Tibial artery (tissue), 4 donors: ENCODE results near the gene CCNH.
A peak's percentile ranks its signal among the peaks of the same experiment; 100 is the strongest.

Experiments used
- DNase-seq, 2 donors: peaks; one replicate each; pipeline ENCODE4 v3.0.0-alpha.2; 2019
- H3K27ac ChIP-seq, 2 donors: fragments of 200-600 bp; sonication (generic) in 1 of 2; 1 replicate in 1 of 2; 2 replicates in 1 of 2; pipeline ENCODE4 v1.5.1; 2018 to 2019; ENCODE audit warnings: mild to moderate bottlenecking in 1 of 2
- H3K27me3 ChIP-seq, 2 donors: fragments of 200-600 bp; sonication (generic) in 1 of 2; one replicate each; pipeline versions ENCODE4 v1.5.1 to v1.6.0; 2016 to 2019
- H3K36me3 ChIP-seq, 3 donors: fragments of 200-600 bp; sonication (generic) in 2 of 3; one replicate each; pipeline ENCODE4 v1.5.1; 2016 to 2019; ENCODE audit warnings: mild to moderate bottlenecking in 2 of 3
- H3K4me1 ChIP-seq, 4 donors: fragments of 200-600 bp; sonication (generic) in 2 of 4; 1 replicate in 3 of 4; 2 replicates in 1 of 4; pipeline ENCODE4 v1.5.1; 2016 to 2019
- H3K4me3 ChIP-seq, 2 donors: fragments of 200-600 bp; sonication (generic) in 1 of 2; 1 replicate in 1 of 2; 2 replicates in 1 of 2; pipeline ENCODE4 v1.5.1; 2018 to 2019; ENCODE audit warnings: mild to moderate bottlenecking in 2 of 2
- H3K9me3 ChIP-seq, 3 donors: fragments of 200-600 bp; sonication (generic) in 1 of 3; one replicate each; pipeline ENCODE4 v1.5.1; 2016 to 2019
- intact Hi-C: fragments of 100-400 bp; cut with DNase I; formaldehyde crosslinking; loops from one replicate; pipeline ENCODE4 v1.15.0; 2023; ENCODE audit warnings: low total_unique reads
- TF ChIP-seq, protein P1 (sequence below), 2 experiments: fragments of 200-600 bp in 1 of 2; fragments of 450-650 bp in 1 of 2; IDR thresholded peaks; one replicate each; pipeline ENCODE4 v1.5.1; 2017 to 2019; ENCODE audit warnings: antibody characterized with exemption in 2 of 2, mild to moderate bottlenecking in 1 of 2, moderate library complexity in 1 of 2

The CCNH gene

DNA sequence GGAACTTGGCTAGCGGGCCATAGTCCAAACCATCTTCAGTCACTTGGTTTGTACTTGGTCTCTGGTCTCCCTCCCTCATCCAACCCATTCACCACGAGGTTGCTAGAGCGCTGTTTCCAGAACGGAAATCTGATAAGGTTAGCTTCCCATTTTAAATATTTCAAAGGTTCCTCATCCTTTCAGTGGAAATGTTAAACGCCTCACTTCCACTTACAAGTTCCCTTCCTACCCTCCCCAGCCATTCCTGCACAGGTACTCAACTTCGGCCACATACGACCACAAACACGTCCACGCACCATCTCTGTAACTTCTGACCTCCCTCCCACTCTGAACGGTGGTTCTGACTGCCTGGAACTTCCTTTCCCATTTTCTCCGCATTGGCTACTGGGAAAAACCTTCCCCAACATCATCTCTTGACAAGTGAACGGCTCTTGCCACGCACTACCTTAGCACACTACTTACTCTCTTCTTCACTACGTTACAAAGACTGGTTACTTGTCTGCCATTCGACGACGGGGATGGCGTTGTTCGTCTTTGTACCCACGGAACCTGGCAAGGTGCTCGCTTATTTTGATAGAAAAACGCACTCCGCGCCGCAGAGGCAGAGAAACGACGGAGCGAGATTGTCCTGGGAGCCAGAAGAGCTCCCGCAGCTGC is 629 bp downstream of the CCNH start:
- Histone ChIP-seq H3K9me3 (no peaks in the 10 kb centered on the region), H3K4me3 (peak overlapping the region; percentile 86 to 90), H3K4me1 (peaks cover 0 to 29% (median 14%) of the 10 kb centered on the region in 4 donors), H3K36me3 (peaks cover 19 to 27% (median 25%) of the 10 kb centered on the region in 3 donors), H3K27me3 (no peaks in the 10 kb centered on the region), H3K27ac (peak overlapping the region; percentile 98 to 99)
- intact Hi-C loops: loop anchor here (10.0 kb wide), 1 partner anchor 147 kb away; the partner anchor contains the start of gene RASA1
- peak; percentile 45 to 64 for DNase-seq
- TF ChIP-seq, protein P1, sequence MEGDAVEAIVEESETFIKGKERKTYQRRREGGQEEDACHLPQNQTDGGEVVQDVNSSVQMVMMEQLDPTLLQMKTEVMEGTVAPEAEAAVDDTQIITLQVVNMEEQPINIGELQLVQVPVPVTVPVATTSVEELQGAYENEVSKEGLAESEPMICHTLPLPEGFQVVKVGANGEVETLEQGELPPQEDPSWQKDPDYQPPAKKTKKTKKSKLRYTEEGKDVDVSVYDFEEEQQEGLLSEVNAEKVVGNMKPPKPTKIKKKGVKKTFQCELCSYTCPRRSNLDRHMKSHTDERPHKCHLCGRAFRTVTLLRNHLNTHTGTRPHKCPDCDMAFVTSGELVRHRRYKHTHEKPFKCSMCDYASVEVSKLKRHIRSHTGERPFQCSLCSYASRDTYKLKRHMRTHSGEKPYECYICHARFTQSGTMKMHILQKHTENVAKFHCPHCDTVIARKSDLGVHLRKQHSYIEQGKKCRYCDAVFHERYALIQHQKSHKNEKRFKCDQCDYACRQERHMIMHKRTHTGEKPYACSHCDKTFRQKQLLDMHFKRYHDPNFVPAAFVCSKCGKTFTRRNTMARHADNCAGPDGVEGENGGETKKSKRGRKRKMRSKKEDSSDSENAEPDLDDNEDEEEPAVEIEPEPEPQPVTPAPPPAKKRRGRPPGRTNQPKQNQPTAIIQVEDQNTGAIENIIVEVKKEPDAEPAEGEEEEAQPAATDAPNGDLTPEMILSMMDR (IDR thresholded peaks at IDR 0.05): no peak

DNA sequence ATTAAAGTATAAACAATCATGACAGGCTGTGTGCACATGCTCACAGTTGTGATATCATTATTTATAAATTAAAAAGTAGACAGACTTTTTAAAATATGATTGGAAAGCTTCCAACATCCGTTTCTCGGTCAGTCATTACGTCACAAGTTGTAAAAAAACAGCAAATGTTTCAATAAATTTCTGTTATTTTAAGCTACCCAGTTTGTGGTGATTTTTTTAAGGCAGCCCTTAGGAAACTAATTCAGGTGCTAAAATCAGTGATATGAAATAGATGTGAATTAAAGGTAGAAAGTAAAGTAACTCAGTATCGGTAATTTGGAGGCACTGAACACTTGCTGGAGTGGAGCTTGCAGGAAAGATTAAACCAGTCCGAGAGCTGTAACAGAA is 1.2 kb downstream of the CCNH start:
- no peaks in the 10 kb centered on the region for H3K9me3 ChIP-seq
- TF ChIP-seq, protein P1 (IDR thresholded peaks at IDR 0.05): no peak
- DNase-seq: no peak
- intact Hi-C loops: loop anchor here (10.0 kb wide), 1 partner anchor 147 kb away; the partner anchor contains the start of gene RASA1
- H3K4me1 ChIP-seq: peaks cover 0 to 31% (median 14%) of the 10 kb centered on the region in 4 donors
- H3K27me3 ChIP-seq: no peaks in the 10 kb centered on the region
- H3K36me3 ChIP-seq: peaks cover 25 to 33% (median 31%) of the 10 kb centered on the region in 3 donors
- H3K4me3 ChIP-seq: peak overlapping the region; percentile 86 to 90
- peak overlapping the region; percentile 98 to 99 for H3K27ac ChIP-seq

DNA sequence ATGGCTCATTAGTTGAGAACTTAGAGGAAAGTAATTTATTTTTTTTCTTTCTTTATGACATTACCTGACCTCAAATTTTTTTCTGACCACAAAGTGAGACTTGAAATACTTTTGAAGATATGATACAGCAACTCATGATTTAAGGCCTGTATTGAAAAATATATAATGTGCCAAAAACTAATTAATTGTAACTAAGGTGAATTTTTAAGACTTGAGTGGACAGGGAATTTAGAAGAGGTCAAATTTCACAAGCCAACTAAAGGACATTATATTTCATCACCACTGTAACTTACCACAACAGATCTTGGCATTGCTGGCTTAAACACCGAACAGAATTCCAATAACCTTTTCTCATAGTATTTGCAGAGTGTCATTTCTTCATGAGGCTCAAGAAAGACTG is 1.8 kb downstream of the CCNH start:
- H3K9me3 ChIP-seq: no peaks in the 10 kb centered on the region
- TF ChIP-seq, protein P1 (IDR thresholded peaks at IDR 0.05): no peak
- peaks cover 27 to 39% (median 34%) of the 10 kb centered on the region in 3 donors for H3K36me3 ChIP-seq
- peak overlapping the region in 1 of 2 donors; percentile 99 for H3K27ac ChIP-seq
- H3K4me3 ChIP-seq: peak overlapping the region; percentile 86 to 90
- intact Hi-C loops: loop anchor here (10.0 kb wide), 1 partner anchor 146 kb away; the partner anchor contains the start of gene RASA1
- H3K27me3 ChIP-seq: no peaks in the 10 kb centered on the region
- DNase-seq: no peak
- peaks cover 0 to 31% (median 14%) of the 10 kb centered on the region in 4 donors for H3K4me1 ChIP-seq

DNA sequence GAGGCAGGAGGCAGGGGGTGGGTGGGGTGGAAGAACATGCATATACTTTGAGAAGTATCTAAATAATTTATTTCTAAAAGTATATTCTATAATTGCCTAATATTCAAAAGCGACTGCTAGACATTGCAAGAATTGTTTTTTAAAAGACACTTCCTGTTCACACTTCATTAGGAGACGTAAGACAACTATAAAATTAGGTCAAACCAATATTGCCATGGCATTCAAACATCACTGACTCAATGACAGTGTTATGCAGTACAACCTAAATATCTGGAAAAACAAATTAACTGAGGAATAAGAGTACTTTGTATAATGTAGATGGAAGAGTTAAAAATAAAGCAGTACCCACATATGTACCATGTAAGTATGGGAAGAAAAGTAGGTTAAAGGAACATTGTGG is 4.5 kb downstream of the CCNH start:
- peaks cover 0 to 27% (median 11%) of the 10 kb centered on the region in 4 donors for H3K4me1 ChIP-seq
- no peaks in the 10 kb centered on the region for H3K27me3 ChIP-seq
- H3K4me3 ChIP-seq: no peak overlapping the region
- H3K9me3 ChIP-seq: no peaks in the 10 kb centered on the region
- TF ChIP-seq, protein P1 (IDR thresholded peaks at IDR 0.05): no peak
- peaks cover 42 to 64% (median 55%) of the 10 kb centered on the region in 3 donors for H3K36me3 ChIP-seq
- no peak overlapping the region for H3K27ac ChIP-seq
- DNase-seq: no peak
- intact Hi-C loops: no loop called here

DNA sequence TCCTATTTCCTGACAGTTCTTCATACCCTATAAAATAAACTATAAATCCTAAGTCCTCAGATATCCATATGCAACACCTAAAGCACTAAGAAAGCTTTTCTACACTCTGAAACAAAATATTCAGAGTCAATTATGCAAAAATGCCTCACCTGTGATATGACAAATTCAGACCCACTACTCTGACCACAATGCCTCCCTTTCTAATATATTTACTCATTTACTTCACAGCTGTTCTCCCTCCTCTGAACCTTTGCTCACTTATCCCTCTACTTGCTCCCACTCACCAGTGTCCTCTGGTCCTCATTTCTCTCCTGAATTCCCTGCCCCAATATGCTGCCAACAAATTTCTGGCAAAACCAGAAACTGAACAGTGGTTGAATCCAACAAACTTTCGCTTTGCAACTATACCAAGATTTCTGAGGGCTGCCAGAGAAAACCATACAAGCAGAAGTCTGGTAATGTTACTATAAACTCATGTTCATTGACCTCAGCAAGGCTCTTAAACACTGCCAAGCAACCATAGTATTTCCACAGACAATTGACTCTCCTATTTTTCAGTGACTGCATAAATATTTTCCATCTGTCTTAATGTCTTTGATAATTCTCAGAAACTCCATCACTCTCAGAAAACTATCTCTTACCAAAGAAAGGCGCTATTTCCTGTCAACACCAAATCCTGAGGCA is 7.1 kb downstream of the CCNH start:
- Histone ChIP-seq H3K27ac (no peak overlapping the region), H3K27me3 (no peaks in the 10 kb centered on the region), H3K9me3 (no peaks in the 10 kb centered on the region), H3K4me1 (peaks cover 0 to 19% (median 6%) of the 10 kb centered on the region in 4 donors), H3K4me3 (no peak overlapping the region), H3K36me3 (peaks cover 67 to 75% (median 71%) of the 10 kb centered on the region in 3 donors)
- DNase-seq: no peak
- TF ChIP-seq, protein P1 (IDR thresholded peaks at IDR 0.05): no peak
- intact Hi-C loops: no loop called here
